ENCODE data around the gene BCAR1.

Gene BCAR1

GRCh38 chr16:75239542-75240122 lies 11.8 kb downstream of the BCAR1 start:
- Histone ChIP-seq H3K27me3 (peaks cover 21% of the 10 kb centered on the region), H3K27ac (no peak overlapping the region), H3K36me3 (no peaks in the 10 kb centered on the region), H3K9me3 (no peaks in the 10 kb centered on the region), H3K4me3 (ENCODE audit: low read depth in 1 of 2, low read length in 1 of 2) (no peak overlapping the region), H3K4me1 (ENCODE audit: control insufficient read depth in 1 of 2, insufficient read depth in 1 of 2, low read depth in 1 of 2, low read length in 1 of 2) (no peaks in the 10 kb centered on the region)
- TF ChIP-seq CTCF (IDR thresholded peaks at IDR 0.05): no peak

- H3K4me1 ChIP-seq (ENCODE audit: control insufficient read depth in 1 of 2, insufficient read depth in 1 of 2, low read depth in 1 of 2, low read length in 1 of 2): no peaks in the 10 kb centered on the region
- no peak overlapping the region for H3K4me3 ChIP-seq (ENCODE audit: low read depth in 1 of 2, low read length in 1 of 2)
- H3K9me3 ChIP-seq: no peaks in the 10 kb centered on the region
- H3K27ac ChIP-seq: no peak overlapping the region
- no peak for TF ChIP-seq CTCF (IDR thresholded peaks at IDR 0.05)
- no peaks in the 10 kb centered on the region for H3K36me3 ChIP-seq
- peaks cover 26% of the 10 kb centered on the region for H3K27me3 ChIP-seq
Observed at GRCh38 chr16:75238853-75239541, 12.4 kb downstream of the BCAR1 start.

- Histone ChIP-seq H3K4me3 (ENCODE audit: low read depth in 1 of 2, low read length in 1 of 2) (no peak overlapping the region), H3K9me3 (no peaks in the 10 kb centered on the region), H3K4me1 (ENCODE audit: control insufficient read depth in 1 of 2, insufficient read depth in 1 of 2, low read depth in 1 of 2, low read length in 1 of 2) (no peaks in the 10 kb centered on the region), H3K27me3 (peaks cover 31% of the 10 kb centered on the region), H3K27ac (no peak overlapping the region), H3K36me3 (no peaks in the 10 kb centered on the region)
- TF ChIP-seq CTCF (IDR thresholded peaks at IDR 0.05): no peak
Observed at GRCh38 chr16:75238132-75238852, 13.1 kb downstream of the BCAR1 start.

- Histone ChIP-seq H3K4me3 (ENCODE audit: low read depth in 1 of 2, low read length in 1 of 2) (no peak overlapping the region), H3K27ac (no peak overlapping the region)
Observed at GRCh38 chr16:75237398-75238131, 13.9 kb downstream of the BCAR1 start.

More at GRCh38 chr16:75237398-75238131, 13.9 kb downstream of the BCAR1 start:
- TF ChIP-seq CTCF (IDR thresholded peaks at IDR 0.05): no peak
- Histone ChIP-seq H3K36me3 (no peaks in the 10 kb centered on the region), H3K9me3 (no peaks in the 10 kb centered on the region), H3K4me1 (ENCODE audit: control insufficient read depth in 1 of 2, insufficient read depth in 1 of 2, low read depth in 1 of 2, low read length in 1 of 2) (no peaks in the 10 kb centered on the region), H3K27me3 (peaks cover 31% of the 10 kb centered on the region)

Data from neutrophil (primary cell).